Activated T-cell treated with anti-CD3 and anti-CD28 coated beads for 1 hour (primary cell): Measurements from ENCODE around the gene JTB.
"Not testable (repeated sequence)": the region's sequence is repeated elsewhere in the genome, so short reads cannot be mapped to it uniquely, and the experiment has no call there.

Source experiments
- DNase-seq: peaks from one replicate; pipeline ENCODE4 v3.0.0-alpha.2; 2020; ENCODE audit warnings: low read depth

JTB gene

GRCh38 chr1:153977250-153978240 is at the start of gene JTB:
JTB (minus strand) TSS chr1:153977674; CDS start chr1:153977252, 422 bp downstream.
- peak; percentile 75 for DNase-seq

GRCh38 chr1:154019940-154020339 is 42.5 kb upstream of the JTB start:
- no peak for DNase-seq

GRCh38 chr1:154019269-154019668 is 41.8 kb upstream of the JTB start:
- DNase-seq = no peak

DNA sequence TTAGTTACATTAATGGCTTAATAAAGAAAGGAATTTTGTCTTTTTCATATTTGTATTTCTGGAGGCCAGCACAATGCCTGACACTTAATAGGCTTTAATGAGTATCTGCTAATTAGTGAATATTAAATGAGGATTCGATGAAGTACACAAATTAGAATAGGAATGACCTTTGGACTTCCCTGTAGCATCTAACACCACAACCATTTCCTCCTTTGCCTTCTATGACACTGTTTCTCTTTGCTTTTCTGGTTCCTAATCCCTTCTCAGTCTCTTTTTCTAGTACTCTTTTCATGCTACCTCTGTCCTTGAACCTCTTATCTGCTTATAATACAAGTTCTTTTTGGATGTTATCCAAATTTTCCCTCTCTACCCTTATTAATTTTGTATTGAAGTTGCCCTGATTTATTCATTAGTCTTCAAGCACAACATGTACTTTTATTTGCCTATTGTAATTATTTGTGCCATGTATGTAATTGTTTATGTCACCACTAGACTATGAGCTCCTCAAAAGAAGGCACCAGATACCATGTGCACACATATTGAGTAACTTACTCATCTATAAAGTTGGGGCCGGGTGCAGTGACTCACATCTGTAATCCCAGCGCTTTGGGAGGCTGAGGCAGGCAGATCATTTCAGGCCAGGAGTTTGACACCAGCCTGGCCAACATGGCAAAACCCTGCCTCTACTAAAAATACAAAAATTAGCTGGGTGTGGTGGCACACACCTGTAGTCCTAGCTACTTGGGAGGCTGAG is 36.9 kb upstream of the JTB start:
- DNase-seq = no peak

GRCh38 chr1:154012543-154012942 is 35.1 kb upstream of the JTB start:
- DNase-seq = not testable (repeated sequence)

DNA sequence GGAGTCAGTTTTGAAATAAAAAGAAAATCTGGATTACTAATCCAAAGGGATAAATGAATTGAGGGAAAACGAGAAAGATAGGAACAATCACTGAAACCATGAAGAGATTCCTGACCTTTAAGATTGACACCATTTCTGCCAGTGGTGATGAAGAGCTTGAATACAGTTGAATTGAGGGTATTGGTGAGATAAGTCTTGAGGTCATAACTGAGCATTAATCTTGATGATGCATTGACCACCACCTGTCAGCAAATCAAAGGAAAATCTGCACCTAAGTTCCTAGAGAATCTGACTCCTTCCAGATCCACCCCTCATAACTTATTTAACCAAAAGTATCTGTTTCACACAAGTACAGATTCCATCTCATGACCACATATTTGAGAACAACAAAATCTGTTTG is 34.7 kb upstream of the JTB start:
- no peak for DNase-seq

- no peak for DNase-seq
Observed at GRCh38 chr1:154006136-154006535, 28.7 kb upstream of the JTB start.

- DNase-seq = no peak
Observed at GRCh38 chr1:154000420-154000819, 22.9 kb upstream of the JTB start.

DNA sequence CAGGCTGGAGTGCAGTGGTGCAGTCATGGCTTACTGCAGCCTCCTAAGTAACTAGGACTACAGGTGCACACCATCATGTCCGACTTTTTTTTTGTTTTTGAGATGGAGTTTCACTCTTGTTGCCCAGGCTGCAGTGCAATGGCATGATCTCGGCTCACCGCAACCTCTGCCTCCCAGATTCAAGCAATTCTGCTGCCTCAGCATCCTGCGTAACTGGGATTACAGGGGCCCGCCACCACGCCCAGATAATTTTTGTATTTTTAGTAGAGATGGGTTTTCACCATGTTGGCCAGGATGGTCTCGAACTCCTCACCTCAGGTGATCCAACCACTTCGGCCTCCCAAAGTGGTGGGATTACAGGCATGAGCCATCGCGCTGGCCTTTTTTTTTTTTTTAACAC is 19.4 kb upstream of the JTB start:
- DNase-seq = not testable (repeated sequence)

GRCh38 chr1:153995640-153996039 is 18.2 kb upstream of the JTB start:
- no peak for DNase-seq

DNA sequence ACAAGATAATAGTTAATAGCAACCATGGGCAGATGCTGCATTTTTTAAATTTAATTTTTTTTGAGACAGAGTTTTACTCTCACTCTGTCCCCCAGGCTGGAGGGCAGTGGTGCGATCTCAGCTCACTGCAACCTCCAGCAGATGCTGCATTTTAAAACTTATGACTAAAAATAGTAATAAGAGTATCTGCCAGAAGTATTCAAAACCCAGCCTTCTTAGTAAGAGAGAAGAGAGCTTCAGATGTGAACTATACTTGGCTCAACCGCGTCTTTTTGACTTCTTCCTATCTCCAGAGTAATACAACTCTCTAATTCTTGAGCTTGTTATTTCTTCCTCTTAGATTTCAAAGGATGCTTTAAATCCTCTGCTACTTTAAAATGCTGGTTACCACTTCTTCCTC is 17.7 kb upstream of the JTB start:
- DNase-seq = no peak

- DNase-seq = no peak
Observed at GRCh38 chr1:153991806-153992205, 14.3 kb upstream of the JTB start.

- DNase-seq = no peak
Observed at GRCh38 chr1:153991151-153991630, 13.7 kb upstream of the JTB start.

- DNase-seq = peak; percentile 75
Observed at GRCh38 chr1:153990468-153991150, 13.1 kb upstream of the JTB start, which contains the start of gene RPS27. RPS27 (plus strand) TSS chr1:153990762; CDS start chr1:153990797, 35 bp downstream.

DNA sequence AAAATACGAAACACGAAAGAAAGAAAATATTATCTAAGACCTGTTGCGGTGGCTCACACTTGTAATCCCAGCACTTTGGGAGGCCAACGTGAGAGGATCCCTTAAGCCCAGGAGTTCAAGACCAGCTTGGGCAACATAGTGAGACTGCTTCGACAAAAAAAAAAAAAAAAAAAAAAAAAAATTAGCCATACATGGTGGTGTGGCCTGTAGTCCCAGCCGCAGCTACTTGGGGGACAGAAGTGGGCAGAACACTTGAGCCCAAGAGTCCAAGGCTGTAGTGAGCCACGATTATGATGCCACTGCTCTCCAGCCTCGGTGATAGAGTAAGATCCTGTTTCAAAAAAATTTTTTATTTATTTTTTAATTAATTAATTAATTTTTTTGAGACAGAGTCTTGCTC is 10.1 kb upstream of the JTB start:
- no peak for DNase-seq

GRCh38 chr1:153985941-153986761 is 8.7 kb upstream of the JTB start, which contains the start of gene RAB13:
RAB13 (minus strand) TSS chr1:153986339; CDS start chr1:153986236, 103 bp downstream.
- DNase-seq = no peak

GRCh38 chr1:153985341-153985912 is 8.0 kb upstream of the JTB start:
- no peak for DNase-seq

DNA sequence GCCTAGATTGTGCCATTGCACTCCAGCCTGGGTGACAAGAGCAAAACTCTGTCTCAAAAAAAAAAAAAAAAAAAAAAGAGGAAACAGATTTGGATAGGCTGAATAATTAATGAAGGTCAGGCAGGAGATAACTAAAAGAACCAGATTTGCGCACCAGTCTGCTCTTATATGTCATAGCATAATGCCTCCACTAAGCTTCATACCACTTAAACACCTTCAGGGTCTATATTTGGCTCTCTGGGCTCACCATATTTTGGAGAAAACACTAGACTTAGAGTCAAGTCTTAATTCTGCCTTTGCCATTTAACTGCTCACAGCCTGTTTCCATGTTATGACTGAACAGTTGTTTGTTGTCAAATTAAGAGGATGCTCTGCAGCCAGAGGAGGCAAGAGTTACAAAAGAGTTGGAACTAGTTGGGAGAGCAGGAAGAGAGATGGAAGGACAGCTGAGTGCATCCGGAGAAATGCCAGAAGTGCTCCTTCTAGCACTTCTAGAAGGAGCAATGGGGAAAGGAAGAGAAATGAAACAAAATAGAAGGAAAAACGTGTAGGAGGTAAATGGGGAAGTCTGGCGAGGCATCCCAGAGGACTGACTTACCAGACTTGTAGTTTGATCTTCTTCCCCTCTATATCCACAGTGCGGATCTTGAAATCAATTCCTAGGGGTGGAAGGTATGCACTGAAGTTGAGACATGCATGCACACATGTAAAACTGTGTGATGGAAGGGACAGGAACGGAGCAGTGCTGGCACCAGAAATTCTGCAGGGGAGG is 6.8 kb upstream of the JTB start:
- DNase-seq = no peak

DNA sequence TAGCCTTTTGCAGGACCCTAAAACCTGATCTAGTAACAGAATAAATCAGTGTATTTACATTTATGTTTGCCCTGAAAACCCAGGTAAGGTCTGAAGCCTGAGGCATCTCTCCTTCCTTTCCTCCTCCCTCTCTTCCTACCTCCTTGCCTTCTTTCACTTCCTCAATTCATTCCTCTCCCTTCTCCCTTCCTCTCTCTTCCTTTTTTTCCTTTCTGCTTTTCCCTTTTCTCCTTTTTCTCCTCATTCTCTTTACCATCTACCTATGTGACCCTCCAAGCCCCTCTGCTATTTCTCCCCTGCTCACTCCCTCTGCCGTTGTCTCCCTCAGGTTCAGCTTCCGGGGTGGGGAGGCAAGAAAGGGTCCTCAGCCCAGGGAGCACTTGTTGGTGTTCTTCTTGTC is 4.3 kb upstream of the JTB start:
- DNase-seq = not testable (repeated sequence)

DNA sequence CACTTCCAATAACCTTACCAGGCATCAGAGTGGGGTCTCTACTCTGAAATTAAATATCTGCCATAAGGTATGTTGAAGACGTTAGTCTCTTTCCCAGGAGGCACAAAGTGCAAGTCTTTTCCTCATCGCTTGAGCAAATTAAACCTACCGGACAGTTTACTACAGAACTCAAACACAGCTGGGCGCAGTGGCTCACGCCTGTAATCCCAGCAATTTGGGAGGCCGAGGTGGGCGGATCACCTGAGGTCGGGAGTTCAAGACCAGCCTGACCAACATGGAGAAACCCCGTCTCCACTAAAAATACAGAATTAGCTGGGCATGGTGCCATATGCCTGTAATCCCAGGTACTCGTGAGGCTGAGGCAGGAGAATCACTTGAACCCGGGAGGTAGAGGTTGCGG is 1.6 kb upstream of the JTB start:
- DNase-seq = not testable (repeated sequence)
